GM23248 (cell line): Measurements from ENCODE around the gene CASZ1.

Experiments
- EZH2 ChIP-seq: fragments of 200-600 bp; sonication (generic); IDR thresholded peaks from 2 replicates; pipeline ENCODE4 v1.6.1; 2018; ENCODE audit warnings: antibody characterized with exemption, mild to moderate bottlenecking; ENCODE audit not compliant: insufficient read depth, poor library complexity, severe bottlenecking
- EZH2phosphoT487 ChIP-seq: fragments of 200-600 bp; sonication (generic); IDR thresholded peaks from 2 replicates; pipeline ENCODE4 v1.6.1; 2018; ENCODE audit warnings: antibody characterized with exemption, moderate library complexity, mild to moderate bottlenecking, low read depth; ENCODE audit not compliant: insufficient read depth

- TF ChIP-seq EZH2 (no peak), EZH2phosphoT487 (no peak)
Observed at GRCh38 chr1:10638559-10639005, 157.9 kb downstream of the CASZ1 start.
